ENCODE data around the gene EXOSC9. TPM values are rescaled to one million over a fixed set of nuclear protein-coding genes. Genes with fewer than 3 reads are reported as not detected.

The EXOSC9 gene
- total RNA-seq, 2 experiments from 2014 or later: 65.9 to 68.0 TPM

DNA sequence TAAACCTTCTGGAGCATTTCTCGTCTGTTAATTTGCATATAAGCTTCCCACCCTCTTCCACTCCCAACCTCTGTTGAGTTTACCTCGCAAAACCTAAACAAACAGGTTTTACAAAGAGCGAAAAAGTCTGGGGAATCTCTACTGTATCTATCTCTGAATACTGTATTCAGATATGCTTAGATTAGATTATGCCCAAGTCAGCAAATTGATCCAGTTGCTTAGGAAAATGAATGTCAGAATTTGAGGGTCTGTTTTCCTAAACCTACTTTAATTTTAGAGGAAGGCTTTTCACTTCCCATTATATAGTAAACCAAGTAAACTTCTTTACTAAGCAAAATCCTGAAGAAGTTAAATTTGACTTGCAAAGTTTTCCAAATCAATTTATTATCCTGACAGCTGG lies 15.9 kb downstream of the EXOSC9 start:
- H3K27me3 Mint-ChIP-seq: no peaks in the 10 kb centered on the region
- H3K4me1 Mint-ChIP-seq (ENCODE audit: low read depth): peaks cover 14% of the 10 kb centered on the region
- H3K27ac Mint-ChIP-seq: no peak overlapping the region
- H3K4me3 Mint-ChIP-seq: no peak overlapping the region
- CTCF ChIA-PET: no interaction called here
- no peaks in the 10 kb centered on the region for H3K9me3 Mint-ChIP-seq
- POLR2A ChIA-PET: no interaction called here
- peaks cover 56% of the 10 kb centered on the region for H3K36me3 Mint-ChIP-seq
- no peak for DNase-seq
- intact Hi-C loops (cut with micrococcal nuclease): no loop called here

DNA sequence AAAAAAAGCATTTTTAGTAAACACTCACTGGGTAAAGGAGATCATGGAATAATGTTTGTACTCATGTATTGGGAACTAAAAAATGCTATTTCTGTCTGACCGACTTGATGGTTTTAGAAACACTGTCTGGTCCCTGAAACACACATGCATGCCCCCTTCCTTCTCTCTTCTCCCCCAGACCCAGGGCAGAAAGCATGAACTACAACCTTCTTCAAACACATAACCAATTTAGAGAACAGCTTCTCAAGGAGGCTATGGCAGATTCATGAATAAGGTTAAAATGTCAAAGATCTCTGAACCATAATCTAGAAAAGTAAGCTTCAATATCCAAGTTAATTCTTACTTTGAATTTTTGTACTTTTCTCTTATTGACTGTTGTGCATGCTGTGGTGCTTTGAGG lies 16.6 kb downstream of the EXOSC9 start:
- ChIA-PET POLR2A (no interaction called here), CTCF (no interaction called here)
- intact Hi-C loops (cut with micrococcal nuclease): no loop called here
- DNase-seq: no peak
- Mint-ChIP-seq H3K36me3 (peaks cover 58% of the 10 kb centered on the region), H3K27ac (no peak overlapping the region), H3K27me3 (no peaks in the 10 kb centered on the region), H3K9me3 (no peaks in the 10 kb centered on the region), H3K4me1 (ENCODE audit: low read depth) (peaks cover 19% of the 10 kb centered on the region), H3K4me3 (no peak overlapping the region)

- Mint-ChIP-seq H3K9me3 (no peaks in the 10 kb centered on the region), H3K4me1 (ENCODE audit: low read depth) (peaks cover 20% of the 10 kb centered on the region), H3K27me3 (no peaks in the 10 kb centered on the region), H3K4me3 (no peak overlapping the region), H3K36me3 (peaks cover 60% of the 10 kb centered on the region), H3K27ac (no peak overlapping the region)
- DNase-seq: no peak
- intact Hi-C loops (cut with micrococcal nuclease): no loop called here
- POLR2A ChIA-PET: no interaction called here
- CTCF ChIA-PET: no interaction called here
Measured at GRCh38 chr4:121818215-121818614, 17.1 kb downstream of the EXOSC9 start.

GRCh38 chr4:121819216-121819965 lies 18.3 kb downstream of the EXOSC9 start:
- Mint-ChIP-seq H3K27ac (peak overlapping the region; percentile 24), H3K9me3 (no peaks in the 10 kb centered on the region), H3K4me1 (ENCODE audit: low read depth) (peaks cover 24% of the 10 kb centered on the region), H3K4me3 (no peak overlapping the region), H3K27me3 (no peaks in the 10 kb centered on the region), H3K36me3 (peaks cover 58% of the 10 kb centered on the region)
- intact Hi-C loops (cut with micrococcal nuclease): no loop called here
- POLR2A ChIA-PET: no interaction called here
- DNase-seq: no peak
- CTCF ChIA-PET: no interaction called here

GRCh38 chr4:121822047-121822446 lies 20.9 kb downstream of the EXOSC9 start:
- intact Hi-C loops (cut with micrococcal nuclease): loop anchor here (2.0 to 5.0 kb wide), 3 partner anchors 125 to 1100 kb away; partner anchors contain the start of genes ANXA5 and NUDT6
- no peaks in the 10 kb centered on the region for H3K9me3 Mint-ChIP-seq
- DNase-seq: no peak
- peaks cover 48% of the 10 kb centered on the region for H3K36me3 Mint-ChIP-seq
- POLR2A ChIA-PET: no interaction called here
- no peak overlapping the region for H3K27ac Mint-ChIP-seq
- H3K4me1 Mint-ChIP-seq (ENCODE audit: low read depth): peaks cover 25% of the 10 kb centered on the region
- no peaks in the 10 kb centered on the region for H3K27me3 Mint-ChIP-seq
- CTCF ChIA-PET: interaction anchor here (1.1 kb wide), 1 partner anchor 126 kb away, joined by 3 read pairs; the partner anchor contains the start of gene ANXA5
- peak overlapping the region; percentile 97 for H3K4me3 Mint-ChIP-seq

DNA sequence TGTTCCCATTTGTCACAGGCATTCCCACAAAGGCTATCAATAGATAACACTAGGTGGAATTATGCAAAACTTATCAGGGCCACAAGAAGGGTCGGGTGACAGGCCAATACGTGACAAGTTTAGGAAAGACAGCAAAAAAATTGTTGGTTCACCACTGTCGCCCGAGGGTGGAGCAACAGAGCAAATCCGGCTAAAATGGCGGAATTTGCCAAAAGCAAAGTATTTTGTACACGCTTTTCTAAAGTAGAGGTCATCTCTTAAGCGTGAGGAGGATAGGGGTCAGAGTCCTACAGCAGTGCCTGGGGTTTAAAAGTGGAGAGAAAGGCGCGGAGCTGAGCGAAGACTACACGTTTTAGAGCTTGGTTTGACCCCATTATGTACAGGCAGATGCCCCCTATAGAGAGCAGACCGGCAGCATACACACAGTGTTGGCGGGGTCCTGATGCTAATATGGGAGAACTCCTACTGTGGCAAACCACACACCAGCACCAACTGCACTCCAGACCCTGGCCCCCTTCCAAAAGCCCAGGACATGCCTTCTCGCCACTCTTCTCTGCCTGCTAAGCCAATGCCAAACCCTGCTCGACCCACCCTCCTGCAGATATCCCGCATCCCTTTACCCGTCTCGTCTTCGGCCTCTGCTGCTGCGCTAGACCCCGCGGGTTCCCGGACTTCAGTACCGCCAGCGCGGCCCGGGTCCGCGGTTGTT lies 21.8 kb downstream of the EXOSC9 start:
- Mint-ChIP-seq H3K36me3 (peaks cover 42% of the 10 kb centered on the region), H3K9me3 (no peaks in the 10 kb centered on the region), H3K27me3 (no peaks in the 10 kb centered on the region), H3K4me1 (ENCODE audit: low read depth) (peaks cover 25% of the 10 kb centered on the region), H3K4me3 (peak overlapping the region; percentile 97), H3K27ac (peak overlapping the region; percentile 81)
- ChIA-PET POLR2A (interaction anchor here (2.6 to 2.9 kb wide), 2 partner anchors 22 to 47 kb away, joined by 6 to 15 read pairs; partner anchors contain the start of genes BBS7 and EXOSC9), CTCF (interaction anchor here (0.5 kb wide), 1 partner anchor 645 kb away, joined by 3 read pairs; no protein-coding TSS in a partner anchor)
- intact Hi-C loops (cut with micrococcal nuclease): loop anchor here (2.0 to 5.0 kb wide), 3 partner anchors 126 to 1099 kb away; partner anchors contain the start of genes ANXA5 and NUDT6
- peak; percentile 65 for DNase-seq

GRCh38 chr4:121823505-121824170 lies 22.5 kb downstream of the EXOSC9 start, which contains the start of gene CCNA2:
TSS of gene CCNA2 (minus strand) at chr4:121823883. CDS start at chr4:121823628, 255 bp downstream.
- POLR2A ChIA-PET: interaction anchor here (2.6 to 2.9 kb wide), 2 partner anchors 22 to 46 kb away, joined by 6 to 15 read pairs; partner anchors contain the start of genes BBS7 and EXOSC9

DNA sequence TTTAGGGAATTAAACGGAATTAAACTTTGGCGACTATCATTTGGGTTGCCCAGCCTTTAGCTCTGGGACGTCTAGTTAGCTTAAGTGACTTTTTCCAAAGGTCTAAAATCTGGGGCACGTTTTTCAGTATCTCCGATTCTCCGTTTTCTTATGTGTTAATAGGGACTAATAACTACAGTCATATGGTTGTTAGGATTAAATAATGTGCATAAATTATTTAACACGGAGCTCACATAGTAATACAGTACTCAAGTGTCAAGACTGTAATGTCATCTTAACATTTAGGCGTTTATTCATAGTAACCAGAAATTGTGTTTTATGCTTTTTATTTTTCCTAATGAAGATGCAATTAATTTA lies 23.0 kb downstream of the EXOSC9 start:
- intact Hi-C loops (cut with micrococcal nuclease): loop anchor here (1.0 to 5.0 kb wide), 5 partner anchors 23 to 1098 kb away; partner anchors contain the start of genes BBS7, BLTP1, EXOSC9 and NUDT6
- Mint-ChIP-seq H3K4me3 (peak overlapping the region; percentile 97), H3K27ac (peak overlapping the region; percentile 81), H3K4me1 (ENCODE audit: low read depth) (peaks cover 21% of the 10 kb centered on the region), H3K9me3 (no peaks in the 10 kb centered on the region), H3K36me3 (peaks cover 30% of the 10 kb centered on the region), H3K27me3 (no peaks in the 10 kb centered on the region)
- no peak for DNase-seq
- POLR2A ChIA-PET: interaction anchor here (2.6 to 2.9 kb wide), 2 partner anchors 23 to 46 kb away, joined by 6 to 15 read pairs; partner anchors contain the start of genes BBS7 and EXOSC9
- CTCF ChIA-PET: interaction anchor here (0.6 to 1.5 kb wide), 3 partner anchors 77 to 1811 kb away, joined by 3 to 4 read pairs (median 3); no protein-coding TSS in a partner anchor

More at GRCh38 chr4:121823505-121824170, 22.5 kb downstream of the EXOSC9 start, which contains the start of gene CCNA2:
- no peaks in the 10 kb centered on the region for H3K27me3 Mint-ChIP-seq
- H3K9me3 Mint-ChIP-seq: no peaks in the 10 kb centered on the region
- CTCF ChIA-PET: no interaction called here
- H3K4me1 Mint-ChIP-seq (ENCODE audit: low read depth): peaks cover 25% of the 10 kb centered on the region
- H3K4me3 Mint-ChIP-seq: peak within 1 kb of the TSS; percentile 97
- intact Hi-C loops (cut with micrococcal nuclease): loop anchor here (1.0 to 5.0 kb wide), 6 partner anchors 22 to 1099 kb away; partner anchors contain the start of genes ANXA5, BBS7, BLTP1 and EXOSC9
- peak; percentile 99 for DNase-seq
- peaks cover 35% of the 10 kb centered on the region for H3K36me3 Mint-ChIP-seq
- peak within 1 kb of the TSS; percentile 81 for H3K27ac Mint-ChIP-seq

GRCh38 chr4:121824950-121825349 lies 23.8 kb downstream of the EXOSC9 start:
- intact Hi-C loops (cut with micrococcal nuclease): loop anchor here (1.0 to 5.0 kb wide), 5 partner anchors 24 to 1097 kb away; partner anchors contain the start of genes BBS7, BLTP1, EXOSC9 and NUDT6
- POLR2A ChIA-PET: interaction anchor here (2.6 to 2.9 kb wide), 2 partner anchors 24 to 45 kb away, joined by 6 to 15 read pairs; partner anchors contain the start of genes BBS7 and EXOSC9
- no peak overlapping the region for H3K4me3 Mint-ChIP-seq
- no peaks in the 10 kb centered on the region for H3K27me3 Mint-ChIP-seq
- H3K9me3 Mint-ChIP-seq: no peaks in the 10 kb centered on the region
- H3K27ac Mint-ChIP-seq: no peak overlapping the region
- DNase-seq: no peak
- CTCF ChIA-PET: interaction anchor here (0.6 to 1.5 kb wide), 2 partner anchors 76 to 99 kb away, joined by 3 to 4 read pairs; no protein-coding TSS in a partner anchor
- peaks cover 19% of the 10 kb centered on the region for H3K4me1 Mint-ChIP-seq (ENCODE audit: low read depth)
- H3K36me3 Mint-ChIP-seq: peaks cover 24% of the 10 kb centered on the region

- POLR2A ChIA-PET: no interaction called here
- Mint-ChIP-seq H3K27me3 (no peaks in the 10 kb centered on the region), H3K4me3 (no peak overlapping the region), H3K27ac (no peak overlapping the region), H3K36me3 (peaks cover 6% of the 10 kb centered on the region), H3K9me3 (no peaks in the 10 kb centered on the region), H3K4me1 (ENCODE audit: low read depth) (peaks cover 5% of the 10 kb centered on the region)
- CTCF ChIA-PET: interaction anchor here (1.0 kb wide), 1 partner anchor 72 kb away, joined by 3 read pairs; no protein-coding TSS in a partner anchor
- intact Hi-C loops (cut with micrococcal nuclease): no loop called here
- no peak for DNase-seq
Measured at GRCh38 chr4:121827853-121828252, 26.7 kb downstream of the EXOSC9 start.

GRCh38 chr4:121829511-121829910 lies 28.4 kb downstream of the EXOSC9 start:
- H3K4me1 Mint-ChIP-seq (ENCODE audit: low read depth): no peaks in the 10 kb centered on the region
- no peaks in the 10 kb centered on the region for H3K27me3 Mint-ChIP-seq
- CTCF ChIA-PET: interaction anchor here (1.2 kb wide), 1 partner anchor 71 kb away, joined by 4 read pairs; no protein-coding TSS in a partner anchor
- POLR2A ChIA-PET: no interaction called here
- no peak for DNase-seq
- H3K9me3 Mint-ChIP-seq: no peaks in the 10 kb centered on the region
- no peaks in the 10 kb centered on the region for H3K36me3 Mint-ChIP-seq
- no peak overlapping the region for H3K4me3 Mint-ChIP-seq
- intact Hi-C loops (cut with micrococcal nuclease): no loop called here
- H3K27ac Mint-ChIP-seq: no peak overlapping the region

Measured in activated CD4-positive, alpha-beta memory T cell treated with anti-CD3 and anti-CD28 coated beads for 36 hours (primary cell).